Fibroblast of lung (primary cell): ENCODE measurements around the gene KCNE2. TPM values are rescaled to one million over a fixed set of nuclear protein-coding genes. Genes with fewer than 3 reads are reported as not detected.
"Not testable (repeated sequence)": the region's sequence is repeated elsewhere in the genome, so short reads cannot be mapped to it uniquely, and the experiment has no call there.

ENCODE experiments used
- DNase-seq, 2 donors: peaks; one replicate each; pipeline versions ENCODE4 v3.0.0 to v3.0.0-alpha.2; 2010; ENCODE audit warnings: low read depth in 2 of 2
- H2AFZ ChIP-seq: 2 replicates; pipeline ENCODE4 v1.5.1; 2012; ENCODE audit warnings: low read length, control low read depth, inconsistent platforms
- H3K27ac ChIP-seq: 2 replicates; pipeline ENCODE4 v1.5.1; 2011; ENCODE audit warnings: low read length, control low read depth; ENCODE audit not compliant: insufficient read depth
- H3K27me3 ChIP-seq: 2 replicates; pipeline ENCODE4 v1.5.1; 2011; ENCODE audit warnings: mild to moderate bottlenecking, low read length; ENCODE audit not compliant: control insufficient read depth, insufficient read depth
- H3K36me3 ChIP-seq: 2 replicates; pipeline ENCODE4 v1.5.1; 2011; ENCODE audit warnings: low read length; ENCODE audit not compliant: control insufficient read depth, insufficient read depth
- H3K4me1 ChIP-seq: 2 replicates; pipeline ENCODE4 v1.5.1; 2011; ENCODE audit warnings: low read length; ENCODE audit not compliant: control insufficient read depth, insufficient read depth; ENCODE audit errors: extremely low read depth
- H3K4me2 ChIP-seq: 2 replicates; pipeline ENCODE4 v1.5.1; 2011; ENCODE audit warnings: low read length, control low read depth; ENCODE audit not compliant: insufficient read depth; ENCODE audit errors: extremely low read depth
- H3K4me3 ChIP-seq, 4 experiments: fragments of 200-600 bp in 1 of 4; sonication (generic) in 1 of 4; replicated peaks in 1 of 4; 2 replicates each; pipeline ENCODE4 v1.5.1; 2011 to 2016; ENCODE audit warnings: low read length in 4 of 4, low read depth in 3 of 4, mild to moderate bottlenecking in 3 of 4, control low read depth in 2 of 4, inconsistent platforms in 1 of 4, mixed read lengths in 1 of 4; ENCODE audit not compliant: insufficient read depth in 1 of 4; ENCODE audit errors: control extremely low read depth in 1 of 4
- H3K79me2 ChIP-seq: 2 replicates; pipeline ENCODE4 v1.5.1; 2012; ENCODE audit warnings: mild to moderate bottlenecking, low read length, inconsistent platforms; ENCODE audit not compliant: control insufficient read depth, insufficient read depth
- H3K9ac ChIP-seq: 2 replicates; pipeline ENCODE4 v1.5.1; 2011; ENCODE audit warnings: mild to moderate bottlenecking, low read length, control low read depth; ENCODE audit not compliant: insufficient read depth
- H3K9me3 ChIP-seq: 2 replicates; pipeline ENCODE4 v1.5.1; 2012; ENCODE audit warnings: low read depth, low read length; ENCODE audit not compliant: control insufficient read depth, insufficient read depth
- H4K20me1 ChIP-seq: 2 replicates; pipeline ENCODE4 v1.5.1; 2011; ENCODE audit warnings: low read length; ENCODE audit not compliant: control insufficient read depth, insufficient read depth; ENCODE audit errors: extremely low read depth
- EZH2 ChIP-seq: IDR thresholded peaks from 2 replicates; pipeline ENCODE4 v1.5.1; 2012; ENCODE audit warnings: low read length, control low read depth, mild to moderate bottlenecking; ENCODE audit errors: missing control alignments
- polyA plus RNA-seq, 2 donors: library from polyadenylated mRNA; depleted of rRNA in 1 of 2; stranded (reverse) in 1 of 2; unstranded in 1 of 2; fragments of >200 nt; gene quantifications; 2 replicates each; pipeline ENCODE4 v1.2.1, GENCODE V29; 2011 to 2012; ENCODE audit warnings: missing spikeins in 1 of 2
- total RNA-seq: library from RNA; depleted of rRNA; stranded (reverse); fragments of >200 nt; gene quantifications from 2 replicates; pipeline ENCODE4 v1.2.1, GENCODE V29; 2014
- TF ChIP-seq, protein P1 (sequence below), 2 donors: IDR thresholded peaks in 1 of 2; conservative IDR thresholded peaks in 1 of 2; 1 replicate in 1 of 2; 2 replicates in 1 of 2; pipeline ENCODE4 v1.5.1; 2011 to 2012; ENCODE audit warnings: low read length in 2 of 2, control low read depth in 1 of 2, inconsistent platforms in 1 of 2, low read depth in 1 of 2, mild to moderate bottlenecking in 1 of 2

The KCNE2 gene
- total and polyA plus RNA-seq, 2 donors (not counting 1 experiment from before 2014, with no cell fraction given) = 0.17 TPM; not detected in 1

DNA sequence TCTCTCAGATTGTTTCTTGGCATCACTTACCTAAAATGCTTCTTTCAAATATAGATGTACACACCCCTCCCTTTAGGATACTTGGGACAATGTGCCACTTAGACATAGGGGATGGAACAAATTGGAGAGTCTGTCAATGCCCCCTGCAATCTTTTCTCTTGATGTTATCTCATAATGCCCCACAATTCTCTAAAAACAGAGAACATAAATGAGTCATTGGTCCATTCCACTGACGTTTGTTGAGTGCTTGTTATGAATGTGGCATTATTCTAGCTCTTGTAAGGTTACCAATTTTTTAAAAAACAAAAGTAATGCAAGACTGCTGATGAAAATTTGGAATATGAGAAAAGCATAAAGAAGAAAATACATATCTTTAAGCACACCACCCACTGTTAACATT is 5.9 kb downstream of the KCNE2 start:
- no peaks in the 10 kb centered on the region for H3K4me1 ChIP-seq
- H2AFZ ChIP-seq = no peak overlapping the region
- H3K36me3 ChIP-seq = no peaks in the 10 kb centered on the region
- H3K4me2 ChIP-seq = no peak overlapping the region
- DNase-seq = no peak
- no peak overlapping the region for H3K9ac ChIP-seq
- no peak overlapping the region for H3K4me3 ChIP-seq
- no peak overlapping the region for H3K27ac ChIP-seq
- H3K79me2 ChIP-seq = no peaks in the 10 kb centered on the region
- no peaks in the 10 kb centered on the region for H3K27me3 ChIP-seq
- no peak for TF ChIP-seq EZH2
- TF ChIP-seq, protein P1, sequence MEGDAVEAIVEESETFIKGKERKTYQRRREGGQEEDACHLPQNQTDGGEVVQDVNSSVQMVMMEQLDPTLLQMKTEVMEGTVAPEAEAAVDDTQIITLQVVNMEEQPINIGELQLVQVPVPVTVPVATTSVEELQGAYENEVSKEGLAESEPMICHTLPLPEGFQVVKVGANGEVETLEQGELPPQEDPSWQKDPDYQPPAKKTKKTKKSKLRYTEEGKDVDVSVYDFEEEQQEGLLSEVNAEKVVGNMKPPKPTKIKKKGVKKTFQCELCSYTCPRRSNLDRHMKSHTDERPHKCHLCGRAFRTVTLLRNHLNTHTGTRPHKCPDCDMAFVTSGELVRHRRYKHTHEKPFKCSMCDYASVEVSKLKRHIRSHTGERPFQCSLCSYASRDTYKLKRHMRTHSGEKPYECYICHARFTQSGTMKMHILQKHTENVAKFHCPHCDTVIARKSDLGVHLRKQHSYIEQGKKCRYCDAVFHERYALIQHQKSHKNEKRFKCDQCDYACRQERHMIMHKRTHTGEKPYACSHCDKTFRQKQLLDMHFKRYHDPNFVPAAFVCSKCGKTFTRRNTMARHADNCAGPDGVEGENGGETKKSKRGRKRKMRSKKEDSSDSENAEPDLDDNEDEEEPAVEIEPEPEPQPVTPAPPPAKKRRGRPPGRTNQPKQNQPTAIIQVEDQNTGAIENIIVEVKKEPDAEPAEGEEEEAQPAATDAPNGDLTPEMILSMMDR (conservative IDR thresholded peaks at IDR 0.05 in 1 of 2, IDR thresholded peaks at IDR 0.05 in 1 of 2; ENCODE audit: low read depth in 1 of 2, low read length in 2 of 2) = no peak
- no peaks in the 10 kb centered on the region for H4K20me1 ChIP-seq
- no peaks in the 10 kb centered on the region for H3K9me3 ChIP-seq

DNA sequence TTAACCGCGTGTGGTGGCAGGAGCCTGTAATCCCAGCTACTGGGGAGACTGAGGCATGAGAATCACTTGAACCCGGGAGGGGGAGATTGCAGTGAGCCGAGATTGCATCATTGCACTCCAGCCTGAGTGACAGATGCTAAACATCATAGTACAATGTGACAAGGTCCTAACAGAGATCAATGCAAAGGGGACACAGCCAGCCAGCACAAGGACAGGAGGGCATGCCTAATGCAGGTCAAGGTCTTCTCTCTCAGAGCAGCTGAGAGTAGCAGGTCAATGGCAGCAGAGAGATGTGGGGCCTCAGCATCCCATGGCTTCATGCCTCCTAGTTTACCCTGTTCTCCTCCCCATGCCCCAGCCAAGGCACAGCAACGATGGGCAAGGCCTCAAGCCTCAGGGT is 8.5 kb downstream of the KCNE2 start:
- H3K79me2 ChIP-seq = no peaks in the 10 kb centered on the region
- no peak overlapping the region for H3K27ac ChIP-seq
- H3K4me3 ChIP-seq = no peak overlapping the region
- no peaks in the 10 kb centered on the region for H3K4me1 ChIP-seq
- no peak for TF ChIP-seq EZH2
- TF ChIP-seq, protein P1 (conservative IDR thresholded peaks at IDR 0.05 in 1 of 2, IDR thresholded peaks at IDR 0.05 in 1 of 2; ENCODE audit: low read depth in 1 of 2, low read length in 2 of 2) = no peak
- no peak overlapping the region for H2AFZ ChIP-seq
- H3K9ac ChIP-seq = no peak overlapping the region
- DNase-seq = no peak
- no peak overlapping the region for H3K4me2 ChIP-seq
- no peaks in the 10 kb centered on the region for H3K27me3 ChIP-seq
- no peaks in the 10 kb centered on the region for H4K20me1 ChIP-seq
- H3K9me3 ChIP-seq = no peaks in the 10 kb centered on the region
- H3K36me3 ChIP-seq = no peaks in the 10 kb centered on the region

DNA sequence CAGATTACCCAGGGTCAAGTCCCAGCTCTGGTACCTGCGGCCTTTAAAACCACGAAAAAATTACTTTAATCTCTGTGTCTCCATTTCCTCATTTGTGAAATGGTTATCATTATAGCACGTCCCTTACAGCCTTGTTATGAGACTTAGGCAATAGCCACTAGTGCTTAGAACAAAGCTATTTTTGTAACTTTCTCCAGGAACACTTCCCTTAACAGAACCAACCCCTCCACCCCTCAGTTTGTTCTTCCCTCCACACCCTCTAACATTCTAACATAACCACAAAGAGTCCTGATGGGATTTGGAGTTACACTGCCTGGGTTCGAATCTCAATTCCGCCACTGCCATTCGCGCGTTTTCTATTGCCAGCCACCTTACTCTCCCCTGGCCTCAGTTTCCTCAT is 10.7 kb downstream of the KCNE2 start:
- H3K4me3 ChIP-seq, H3K9ac ChIP-seq, H3K27me3 ChIP-seq, H3K79me2 ChIP-seq, H3K9me3 ChIP-seq, H3K27ac ChIP-seq, H3K36me3 ChIP-seq, H3K4me1 ChIP-seq, H4K20me1 ChIP-seq, H2AFZ ChIP-seq, H3K4me2 ChIP-seq, DNase-seq: not testable (repeated sequence)

DNA sequence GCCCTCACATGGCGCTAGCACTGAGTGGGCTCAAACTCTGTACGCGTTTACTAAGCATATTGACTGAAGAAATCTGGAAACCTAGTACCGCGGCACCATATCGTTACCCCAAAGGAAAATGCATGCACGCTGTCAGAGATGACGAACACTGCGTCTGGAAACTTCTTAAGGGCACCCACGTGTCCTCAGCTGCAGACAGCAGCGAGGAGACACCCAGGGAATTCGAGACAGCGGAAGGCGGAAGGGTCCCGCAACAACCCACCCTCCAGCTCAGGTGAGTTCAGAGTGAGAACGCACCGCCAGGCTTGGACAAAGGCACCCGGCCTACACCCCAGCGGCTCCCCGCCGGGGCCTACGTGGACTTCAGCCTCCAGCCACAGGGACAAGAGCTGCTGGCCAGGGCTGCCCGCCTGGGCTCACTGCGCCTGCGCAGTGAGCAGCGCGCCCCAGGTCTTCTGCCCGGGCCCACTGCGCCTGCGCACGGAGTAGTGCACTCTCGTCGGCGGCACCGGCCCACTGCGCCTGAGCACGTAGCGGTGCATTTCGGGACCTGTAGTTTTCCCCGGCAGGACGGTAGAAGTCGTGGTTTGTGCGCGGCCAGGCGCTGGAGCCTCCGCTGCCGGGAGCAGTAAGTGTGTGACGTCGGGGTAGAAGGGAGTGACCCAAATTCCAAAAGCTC is 11.3 kb downstream of the KCNE2 start, which contains the start of gene SMIM11:
Gene SMIM11, plus strand, starts transcription at position 568 of the 679 bp plus-strand sequence. CDS start 3,998 bp downstream, outside the sequence.
- DNase-seq, H3K4me2 ChIP-seq, H3K9me3 ChIP-seq: not testable (repeated sequence)

GRCh38 chr21:34375619-34375972 is 11.8 kb downstream of the KCNE2 start:
- H3K79me2 ChIP-seq, H3K9me3 ChIP-seq, H4K20me1 ChIP-seq, H3K36me3 ChIP-seq, H2AFZ ChIP-seq, H3K9ac ChIP-seq, H3K4me2 ChIP-seq, DNase-seq, H3K27me3 ChIP-seq, H3K27ac ChIP-seq, H3K4me3 ChIP-seq, H3K4me1 ChIP-seq: not testable (repeated sequence)

More for the DNA sequence above, 11.3 kb downstream of the KCNE2 start, which contains the start of gene SMIM11:
- not testable (repeated sequence) for H3K36me3 ChIP-seq, H4K20me1 ChIP-seq, H3K27ac ChIP-seq, H3K4me3 ChIP-seq, H3K4me1 ChIP-seq, H3K27me3 ChIP-seq, H2AFZ ChIP-seq, H3K9ac ChIP-seq, H3K79me2 ChIP-seq
